Left ventricle myocardium superior (tissue), 1 donor: ENCODE measurements around the gene EIF2B4. TPM values are rescaled to one million over a fixed set of nuclear protein-coding genes. Genes with fewer than 3 reads are reported as not detected.
A peak's percentile ranks its signal among the peaks of the same experiment; 100 is the strongest.

ENCODE experiments used
- ATAC-seq: fragments of 200-7000 bp; cut with Tn5 transposase; one replicate; pipeline ENCODE4 v1.9.1; 2020; ENCODE audit warnings: mild to moderate bottlenecking, moderate library complexity
- DNase-seq: peaks from one replicate; pipeline ENCODE4 v3.0.0-alpha.2; 2020
- intact Hi-C: fragments of 100-400 bp; cut with micrococcal nuclease; formaldehyde crosslinking; loops from one replicate; pipeline ENCODE4 v1.11.0; 2022
- long read RNA-seq: library from polyadenylated mRNA; unstranded; transcript quantifications from one replicate; pipeline ENCODE4 v2.0.0, GENCODE V29; 2021
- total RNA-seq: library from RNA; stranded (reverse); fragmentation: NEBNext Ultra II Directional; extraction: Animal tissue kit (Norgen Biotek cat#: 25700); gene quantifications from one replicate; pipeline ENCODE4 v1.2.1, GENCODE V29; 2021
- donor health status: DM: no; HTN: yes; CAD: no; lungs with severe emphysema.

The EIF2B4 gene
- total RNA-seq = 40.9 TPM
- long read RNA-seq, transcript EIF2B4-205 (13 exons, 1,608 nt) = minor isoform, 39 of 120 reads
- long read RNA-seq, transcript EIF2B4-201 (13 exons, 1,792 nt) = major isoform, 58 of 120 reads
- long read RNA-seq, partial matches to known transcripts = 5 of 120 reads
- long read RNA-seq, other reads (novel, unspliced or antisense) = 13 of 120 reads

DNA sequence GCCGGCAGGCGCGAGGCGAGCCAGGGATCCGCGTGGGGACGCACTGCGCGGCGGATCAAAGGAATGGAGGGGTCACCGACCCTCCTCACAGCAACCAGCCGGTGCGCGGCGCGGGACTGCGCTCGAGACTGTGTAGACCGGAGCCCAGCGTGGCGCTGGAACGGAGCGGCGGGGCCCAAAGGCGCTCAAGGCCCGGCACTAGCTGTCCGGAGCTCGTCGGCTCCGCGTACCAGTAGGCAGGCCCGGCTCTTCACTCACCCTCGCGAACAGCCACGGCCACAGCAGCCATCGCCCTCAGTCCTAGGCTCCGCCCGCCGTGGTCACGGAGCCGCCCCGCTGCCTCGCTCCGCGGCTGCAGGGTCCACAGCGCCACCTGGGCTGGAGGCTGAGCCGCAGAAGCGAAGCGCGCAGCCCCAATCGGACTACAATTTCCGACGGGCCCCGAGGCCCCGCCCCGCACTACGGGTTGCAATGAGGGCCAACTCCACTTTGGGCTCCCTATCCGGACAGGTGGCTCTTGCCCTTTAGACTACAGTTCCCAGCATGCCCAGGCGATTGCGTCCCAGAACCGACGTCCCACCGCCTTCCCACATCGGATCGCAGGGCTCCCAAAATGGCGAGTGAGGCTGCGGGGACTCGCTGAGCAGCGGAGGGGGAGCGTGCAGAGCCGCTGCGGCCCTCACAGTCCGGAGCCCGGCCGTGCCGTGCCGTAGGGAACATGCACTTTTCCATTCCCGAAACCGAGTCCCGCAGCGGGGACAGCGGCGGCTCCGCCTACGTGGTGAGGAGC is at the start of gene EIF2B4, which contains the start of gene SNX17:
Gene EIF2B4, minus strand, starts transcription at position 313 of the 790 bp plus-strand sequence. Its CDS starts 24 bp downstream, at position 289.
Gene SNX17, plus strand, starts transcription at position 591 of the 790 bp plus-strand sequence. Its CDS starts 128 bp downstream, at position 719.
- ATAC-seq = peak; percentile 94
- intact Hi-C loops = no loop called here
- DNase-seq = peak; percentile 99

DNA sequence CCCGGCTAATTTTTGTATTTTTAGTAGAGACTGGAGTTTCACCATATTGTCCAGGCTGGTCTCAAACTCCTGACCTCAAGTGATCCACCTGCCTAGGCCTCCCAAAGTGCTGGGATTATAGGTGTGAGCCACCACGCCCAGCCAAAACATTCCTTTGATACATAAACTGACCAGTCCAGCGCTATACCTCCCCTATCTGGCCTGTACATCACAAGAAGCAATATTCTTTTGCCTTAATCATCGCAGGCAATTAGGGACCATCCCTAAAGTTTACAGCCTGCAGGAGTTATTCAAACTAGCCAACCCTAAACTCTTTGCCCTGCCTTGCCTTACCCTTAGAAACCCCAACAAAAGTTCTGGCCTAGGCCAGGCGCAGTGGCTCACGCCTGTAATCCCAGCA is 46.0 kb upstream of the EIF2B4 start:
- intact Hi-C loops = no loop called here
- DNase-seq = no peak
- no peak for ATAC-seq

DNA sequence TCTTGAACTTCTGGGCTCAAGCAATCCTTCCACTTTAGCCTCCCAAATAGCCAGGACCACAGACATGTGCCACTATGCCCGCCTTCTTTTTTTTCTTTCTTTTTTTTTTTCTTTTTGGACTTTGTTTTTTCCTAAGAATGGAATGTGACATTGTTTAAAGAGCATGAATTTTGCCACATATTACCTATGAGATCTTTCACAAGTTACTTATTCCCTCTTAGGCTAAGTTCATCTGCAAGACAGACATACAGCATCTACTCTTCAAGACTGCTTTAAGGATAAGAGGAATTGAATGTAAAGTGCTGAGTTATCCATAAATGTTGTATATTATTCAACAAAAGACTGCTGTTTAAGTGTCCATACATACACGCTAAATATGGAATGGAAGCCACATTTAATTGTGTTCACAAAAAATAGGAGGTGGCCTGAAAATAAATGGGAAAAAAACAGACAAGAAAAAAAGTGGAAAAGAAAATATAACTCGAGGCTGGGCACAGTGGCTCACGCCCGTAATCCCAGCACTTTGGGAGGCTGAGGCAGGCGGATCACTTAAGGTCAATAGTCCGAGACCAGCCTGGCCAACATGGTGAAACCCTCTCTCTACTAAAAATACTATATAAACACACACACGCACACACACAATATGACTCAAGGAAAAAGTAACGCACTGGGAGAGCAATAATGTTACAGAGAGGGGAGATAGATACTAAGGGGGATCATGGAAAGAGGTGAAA is 42.4 kb upstream of the EIF2B4 start:
- intact Hi-C loops = no loop called here
- DNase-seq (no peak), ATAC-seq (no peak)

DNA sequence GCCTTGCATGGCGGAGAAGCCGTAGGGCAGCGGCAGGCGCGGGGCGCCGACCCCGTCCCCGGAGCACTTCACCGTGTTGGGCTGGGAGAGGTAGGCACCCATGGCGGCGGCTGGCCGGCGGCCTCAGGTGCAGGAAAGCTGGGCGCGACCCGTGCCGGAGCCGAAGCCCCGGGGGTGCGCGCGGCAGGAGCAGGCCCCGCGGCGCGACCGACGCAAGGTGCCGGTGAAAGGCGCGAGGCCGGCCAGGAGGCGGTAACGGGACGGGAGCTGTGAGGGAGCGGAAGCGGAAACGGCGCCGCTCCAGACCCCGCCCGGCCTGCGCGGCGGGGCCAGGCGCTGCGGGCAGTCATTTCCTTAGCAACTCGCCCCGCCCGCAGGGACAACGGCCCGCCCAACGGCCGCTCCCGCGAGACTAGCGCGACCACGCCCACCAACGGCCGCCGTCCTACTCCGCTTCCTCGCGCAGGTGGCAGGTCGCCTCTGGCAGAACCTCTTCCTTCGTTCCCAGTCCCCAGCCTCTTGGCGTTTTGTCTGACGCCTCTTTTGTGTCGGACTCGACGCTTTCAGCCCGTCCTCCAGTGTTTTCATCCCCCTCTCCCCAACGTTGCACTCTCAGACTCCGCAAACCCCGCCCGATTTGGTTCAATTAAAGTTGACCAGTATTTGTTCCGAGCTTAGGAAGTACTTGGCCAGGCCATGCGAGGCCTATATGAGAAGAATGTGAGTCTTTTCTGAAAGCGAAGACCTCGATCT is 39.4 kb upstream of the EIF2B4 start, which contains the start of gene PPM1G:
Gene PPM1G, minus strand, starts transcription at position 271 of the 753 bp plus-strand sequence. Its CDS starts 169 bp downstream, at position 102.
- intact Hi-C loops = no loop called here
- DNase-seq (peak; percentile 97), ATAC-seq (peak; percentile 99)

DNA sequence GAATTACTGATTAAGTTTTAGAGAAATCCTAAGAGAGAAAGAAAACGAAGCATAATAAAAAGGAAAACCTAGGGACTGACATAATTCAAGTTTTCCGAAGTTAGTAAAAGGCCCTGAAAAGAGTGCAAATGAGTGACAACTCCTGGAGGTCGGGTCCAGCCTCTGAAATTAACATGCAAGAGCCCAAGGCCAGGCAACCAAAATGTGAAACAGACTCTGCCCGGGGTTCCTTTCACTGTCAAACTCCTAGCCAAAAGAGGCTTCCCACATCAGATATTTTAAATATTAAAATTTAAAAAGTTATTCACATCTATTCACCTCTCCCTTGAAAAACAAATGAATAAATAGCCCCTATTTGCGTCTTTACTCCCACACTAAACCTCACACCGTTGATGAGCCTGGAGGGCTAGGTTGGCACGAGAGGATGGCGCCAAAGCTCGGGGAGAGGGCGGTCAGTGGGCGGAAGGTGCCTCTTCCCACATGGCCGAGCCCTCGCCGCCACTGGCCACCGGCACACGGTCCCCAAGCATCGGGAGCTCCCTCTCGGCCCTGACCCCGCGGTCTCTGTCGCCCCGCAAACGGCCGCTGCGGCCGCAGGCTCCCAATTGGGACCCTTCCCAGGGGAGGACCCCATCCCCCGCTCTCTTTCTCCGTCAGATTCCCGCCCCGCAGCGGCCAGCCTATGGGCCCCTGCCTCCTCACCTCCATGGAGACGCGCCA is 38.6 kb upstream of the EIF2B4 start:
- intact Hi-C loops = no loop called here
- DNase-seq = no peak
- peak; percentile 51 for ATAC-seq

DNA sequence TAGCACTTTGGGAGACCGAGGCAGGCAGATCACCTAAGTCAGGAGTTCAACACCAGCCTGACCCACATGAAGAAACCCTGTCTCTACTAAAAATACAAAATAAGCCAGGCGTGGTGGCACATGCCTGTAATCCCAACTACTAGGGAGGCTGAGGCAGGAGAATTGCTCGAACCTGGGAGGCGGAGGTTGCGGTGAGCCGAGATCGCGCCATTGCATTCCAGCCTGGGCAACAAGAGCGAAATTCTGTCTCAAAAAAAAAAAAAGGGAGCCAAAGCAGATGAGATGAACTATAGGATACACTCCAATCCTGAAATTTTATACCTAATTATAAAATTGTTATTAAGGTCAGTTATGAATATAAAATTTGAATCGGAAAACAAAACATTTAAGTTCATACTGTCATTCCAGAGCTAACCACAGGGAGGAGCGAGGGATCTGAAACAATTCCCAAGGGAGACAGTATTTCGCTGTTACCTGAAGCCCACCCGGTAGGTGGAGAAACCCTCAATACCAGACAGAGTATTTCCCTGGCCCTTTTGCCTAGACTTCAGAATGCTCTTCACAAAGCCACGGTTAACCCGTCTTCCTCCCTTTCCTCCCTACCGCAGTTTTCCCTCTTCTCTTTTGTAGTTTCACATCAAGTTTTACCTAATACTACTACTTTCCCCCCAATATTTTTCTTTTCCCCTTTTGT is 37.8 kb upstream of the EIF2B4 start:
- ATAC-seq (no peak), DNase-seq (no peak)
- intact Hi-C loops = no loop called here

DNA sequence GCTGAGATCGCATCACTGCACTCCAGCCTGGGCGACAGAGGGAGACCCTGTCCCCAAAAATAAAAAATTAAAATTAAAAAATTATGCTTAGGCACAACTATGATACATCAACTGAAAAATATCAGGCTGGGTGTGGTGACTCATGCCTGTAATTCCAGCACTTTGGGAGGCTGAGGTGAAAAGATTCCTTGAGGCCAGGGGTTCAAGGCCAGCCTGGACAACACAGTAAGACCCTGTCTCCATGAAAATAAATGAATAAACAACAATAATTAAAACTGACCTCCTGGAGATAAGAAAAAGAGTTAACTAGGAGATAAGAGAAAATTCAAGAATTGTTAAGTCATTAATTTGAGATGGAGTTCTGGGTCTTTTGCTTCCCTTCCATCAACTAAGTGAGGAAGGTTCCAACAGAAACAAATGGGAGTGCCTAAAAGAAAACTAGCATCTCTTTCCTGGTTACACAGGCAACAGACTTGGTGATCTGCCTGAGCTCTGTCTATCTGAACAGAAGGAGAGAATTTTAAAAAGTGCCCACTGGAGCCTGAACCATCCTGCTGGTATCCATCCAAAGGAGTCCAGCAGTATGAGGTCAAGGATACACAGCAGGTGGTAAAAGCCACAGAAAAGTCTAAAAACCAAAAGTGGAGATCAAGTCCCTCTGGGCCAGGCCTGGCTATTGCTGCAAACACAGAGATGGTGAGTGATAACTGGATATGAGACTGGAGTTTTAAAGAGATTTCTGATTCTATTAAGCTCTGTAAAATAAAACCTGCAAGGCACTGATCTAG is 30.4 kb upstream of the EIF2B4 start:
- intact Hi-C loops = no loop called here
- DNase-seq (no peak), ATAC-seq (no peak)

DNA sequence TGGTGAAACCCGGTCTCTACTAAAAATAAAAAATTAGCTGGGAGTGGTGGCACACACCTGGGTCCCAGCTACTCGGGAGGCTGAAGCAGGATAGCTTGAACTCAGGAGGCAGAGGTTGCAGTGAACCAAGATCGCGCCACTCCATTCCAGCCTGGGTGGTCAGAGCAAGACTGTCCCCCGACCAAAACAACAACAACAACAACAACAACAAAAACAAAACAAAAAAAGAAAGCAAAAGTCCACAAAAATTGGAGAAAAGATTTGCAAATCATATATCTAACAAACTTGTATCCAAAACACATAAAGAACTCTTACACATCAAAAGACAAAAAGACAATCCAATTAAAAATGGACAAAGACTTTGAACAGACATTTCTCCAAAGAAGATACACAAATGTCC is 28.8 kb upstream of the EIF2B4 start:
- ATAC-seq = no peak
- no peak for DNase-seq
- intact Hi-C loops = no loop called here

DNA sequence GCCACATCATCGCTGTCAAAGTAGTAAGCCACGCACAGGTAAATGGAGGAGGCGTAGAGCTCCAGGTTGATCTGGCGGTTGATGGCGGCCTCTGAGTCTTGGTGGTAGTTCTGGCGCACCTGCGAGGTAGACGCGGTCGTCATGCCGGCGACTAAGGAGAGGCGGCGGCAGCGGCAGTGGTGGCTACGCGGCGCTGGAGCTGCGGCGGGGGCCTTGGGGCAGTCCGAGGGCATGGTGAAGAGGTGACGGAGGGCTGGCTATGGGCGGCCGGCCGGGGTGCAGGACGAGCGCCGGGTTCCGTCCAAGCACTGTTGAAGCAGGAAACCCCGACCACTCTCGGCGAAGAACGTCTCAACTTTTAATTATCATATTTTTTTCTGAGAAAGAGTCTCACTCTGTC is 23.1 kb upstream of the EIF2B4 start:
- DNase-seq (no peak), ATAC-seq (no peak)
- intact Hi-C loops = no loop called here

DNA sequence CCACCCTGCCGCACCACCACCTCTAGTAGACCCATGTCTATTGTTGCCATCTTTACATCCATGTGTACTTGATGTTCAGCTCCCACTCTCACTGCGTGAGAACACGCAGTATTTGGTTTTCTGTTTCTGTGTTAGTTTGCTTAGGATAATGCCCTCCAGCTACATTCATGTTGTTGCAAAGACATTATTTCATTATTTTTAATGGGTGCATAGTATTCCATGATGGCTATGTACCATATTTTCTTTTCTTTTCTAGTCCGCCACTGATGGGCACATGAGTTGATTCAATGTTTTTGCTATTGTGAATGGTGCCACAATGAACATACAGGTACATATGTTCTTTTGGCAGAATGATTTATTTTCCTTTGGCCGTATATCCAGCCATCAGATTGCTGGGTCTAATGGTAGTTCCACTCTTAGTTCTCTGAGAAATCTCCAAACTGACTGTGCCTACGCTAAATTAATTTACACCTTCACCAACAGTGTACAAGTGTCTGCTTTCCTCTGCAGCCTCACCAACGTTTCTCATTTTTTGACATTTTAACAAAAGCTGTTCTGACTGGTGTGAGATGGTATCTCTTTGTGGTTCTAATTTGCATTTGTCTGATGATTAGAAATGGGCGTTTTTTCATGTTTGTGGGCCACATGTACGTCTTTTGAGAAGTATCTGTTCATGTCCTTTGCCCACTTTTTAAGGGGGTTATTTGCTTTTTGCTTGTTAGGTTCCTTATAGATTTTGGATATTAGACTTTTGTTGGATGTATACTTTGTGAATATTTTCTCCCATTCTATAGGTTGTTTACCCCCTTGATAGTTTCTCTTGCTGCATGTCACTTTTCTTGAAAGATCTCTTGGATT is 20.9 kb upstream of the EIF2B4 start:
- DNase-seq (no peak), ATAC-seq (no peak)
- intact Hi-C loops = no loop called here

DNA sequence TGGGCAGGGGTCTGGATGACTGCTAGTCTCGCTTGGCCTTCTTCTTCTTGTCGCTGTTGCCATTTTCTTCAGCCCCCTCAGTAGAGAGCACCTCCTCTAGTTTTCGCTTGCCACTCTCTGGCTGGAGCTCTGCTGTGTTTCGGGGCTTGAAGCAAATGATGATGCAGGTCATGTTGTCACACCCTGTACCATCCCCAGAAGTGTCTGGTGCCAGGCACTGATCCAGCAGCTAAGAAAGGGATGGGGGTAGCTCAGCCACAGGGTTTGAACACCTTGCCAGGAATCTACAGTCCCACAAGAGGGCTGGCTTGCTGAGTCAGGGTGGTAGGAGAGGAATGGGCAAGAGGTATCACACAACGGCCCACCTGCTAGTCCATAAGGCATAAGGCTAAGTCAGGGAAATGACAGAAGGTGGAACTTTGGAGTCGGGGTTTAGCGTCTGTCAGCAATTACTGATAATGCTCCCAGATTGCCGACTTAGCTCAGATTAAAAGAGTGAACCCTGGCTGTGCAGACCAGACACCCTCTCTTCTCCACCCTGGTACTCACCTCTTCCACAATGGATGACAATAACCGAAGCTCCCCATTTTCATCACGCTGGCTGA is 11.5 kb upstream of the EIF2B4 start:
- no peak for ATAC-seq
- intact Hi-C loops = no loop called here
- no peak for DNase-seq

DNA sequence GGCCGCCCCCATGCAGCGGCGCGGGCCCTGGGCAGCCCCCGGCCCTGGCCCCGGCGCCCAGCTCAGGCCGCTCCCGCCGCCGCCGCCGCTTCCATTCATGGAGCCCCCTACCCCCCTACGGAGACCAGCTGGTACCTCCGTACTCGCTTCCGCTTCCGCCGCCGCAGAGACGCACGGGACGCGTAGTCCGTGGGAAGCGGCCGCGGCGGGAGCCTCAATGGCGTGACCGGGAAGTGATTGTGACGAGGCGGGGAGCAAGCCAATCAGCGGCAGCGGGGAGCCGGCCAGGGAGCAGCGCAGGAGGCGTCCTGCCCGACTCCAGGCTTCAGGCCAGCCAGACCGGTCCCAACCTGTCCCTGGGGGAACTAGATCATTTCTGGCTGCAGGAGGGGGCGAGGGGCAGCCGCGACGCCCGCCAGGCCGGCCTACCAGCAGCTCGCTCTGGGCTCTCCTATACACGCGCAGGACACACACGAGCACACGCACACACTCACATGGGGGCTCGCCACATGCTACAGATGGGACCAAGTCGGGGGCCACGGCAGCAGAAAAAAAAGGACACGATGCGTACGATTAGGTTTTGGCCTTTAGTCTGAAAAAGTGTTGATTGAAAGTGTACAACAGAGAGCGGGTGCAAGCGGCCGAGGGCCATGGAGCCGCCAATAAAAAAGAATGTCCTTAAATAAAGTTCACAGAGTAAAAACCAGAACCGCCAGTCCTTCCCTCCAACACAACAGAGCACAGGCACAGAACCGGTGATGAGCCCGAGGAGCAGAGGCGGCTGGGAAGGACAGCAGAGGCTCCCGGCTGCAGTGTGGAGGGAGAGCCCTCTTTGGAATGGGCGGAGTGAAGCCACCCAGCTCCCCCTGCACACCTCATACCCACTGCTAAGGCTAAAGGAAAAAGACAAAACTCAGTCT is 10.7 kb upstream of the EIF2B4 start, which contains the start of gene ZNF513:
Gene ZNF513, minus strand, starts transcription at position 109 of the 920 bp plus-strand sequence. CDS start 208 bp downstream, outside the sequence.
- intact Hi-C loops = no loop called here
- ATAC-seq = peak; percentile 92
- peak; percentile 98 for DNase-seq

DNA sequence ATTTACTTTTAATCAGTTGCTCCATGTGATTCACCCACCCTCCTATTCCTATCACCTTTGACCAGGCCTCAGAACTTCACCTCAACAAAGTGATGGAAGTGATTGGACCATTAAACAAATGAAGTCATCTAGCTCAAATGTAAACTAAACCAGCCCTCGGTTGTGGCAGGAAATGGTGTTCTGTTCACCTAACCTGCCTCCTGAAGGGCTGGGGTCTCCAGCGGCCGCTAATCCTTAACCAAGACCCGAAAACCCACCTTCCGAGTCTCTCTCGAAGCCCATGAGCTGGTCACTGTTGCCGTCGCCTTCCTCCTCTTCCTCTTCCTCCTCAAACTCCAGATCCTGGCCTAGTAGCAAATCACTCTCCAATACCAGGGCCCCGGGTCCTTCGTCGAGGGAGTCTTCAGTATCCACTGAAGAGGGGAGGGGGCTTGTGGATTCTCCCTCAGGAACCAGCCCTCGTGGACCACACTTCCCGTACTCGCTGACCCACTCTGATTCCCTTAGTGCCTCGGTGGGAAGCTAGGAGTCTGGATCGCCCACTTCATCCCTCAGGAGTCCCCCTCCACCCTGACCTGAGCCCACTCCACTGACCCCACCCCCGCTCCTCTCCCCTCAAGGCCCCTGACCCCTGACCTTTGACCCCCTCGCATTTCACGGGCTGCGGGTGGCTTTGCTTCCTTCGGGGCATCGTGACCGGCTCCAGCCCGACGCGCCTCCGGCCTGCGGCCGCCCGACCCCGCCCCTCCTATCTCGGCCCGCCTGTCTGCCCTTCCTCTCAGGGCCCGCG is 9.9 kb upstream of the EIF2B4 start:
- ATAC-seq (no peak), DNase-seq (no peak)
- intact Hi-C loops = no loop called here

DNA sequence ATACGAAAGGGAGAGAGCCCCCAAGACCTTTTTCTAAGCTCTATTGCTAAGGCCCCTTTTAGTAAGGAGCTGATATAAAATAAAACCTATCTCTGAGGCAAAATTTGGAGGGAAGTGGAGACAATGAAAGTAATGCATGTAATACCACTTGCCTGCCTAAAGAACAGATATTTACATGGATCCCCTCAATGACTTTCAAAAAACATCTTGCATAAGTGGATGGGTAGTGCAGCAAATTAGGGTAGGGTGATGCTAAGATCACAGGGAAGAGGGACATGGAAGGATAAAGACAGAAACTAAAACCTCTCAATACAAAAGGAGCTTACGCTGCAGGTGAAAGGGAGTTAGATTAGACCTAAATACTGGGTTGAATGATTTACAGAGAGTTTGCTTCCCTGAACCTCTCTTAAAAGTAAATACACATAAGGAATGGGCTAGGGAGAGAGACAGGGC is 9.3 kb upstream of the EIF2B4 start:
- no peak for DNase-seq
- ATAC-seq = no peak
- intact Hi-C loops = no loop called here
